Middle frontal gyrus (tissue), 1 donor: ENCODE measurements around the gene ARHGEF4.

Experiments used
- DNase-seq: peaks from one replicate; pipeline ENCODE4 v3.0.0-alpha.2; 2015; ENCODE audit warnings: low spot score; ENCODE audit errors: extremely low spot score

The ARHGEF4 gene

DNA sequence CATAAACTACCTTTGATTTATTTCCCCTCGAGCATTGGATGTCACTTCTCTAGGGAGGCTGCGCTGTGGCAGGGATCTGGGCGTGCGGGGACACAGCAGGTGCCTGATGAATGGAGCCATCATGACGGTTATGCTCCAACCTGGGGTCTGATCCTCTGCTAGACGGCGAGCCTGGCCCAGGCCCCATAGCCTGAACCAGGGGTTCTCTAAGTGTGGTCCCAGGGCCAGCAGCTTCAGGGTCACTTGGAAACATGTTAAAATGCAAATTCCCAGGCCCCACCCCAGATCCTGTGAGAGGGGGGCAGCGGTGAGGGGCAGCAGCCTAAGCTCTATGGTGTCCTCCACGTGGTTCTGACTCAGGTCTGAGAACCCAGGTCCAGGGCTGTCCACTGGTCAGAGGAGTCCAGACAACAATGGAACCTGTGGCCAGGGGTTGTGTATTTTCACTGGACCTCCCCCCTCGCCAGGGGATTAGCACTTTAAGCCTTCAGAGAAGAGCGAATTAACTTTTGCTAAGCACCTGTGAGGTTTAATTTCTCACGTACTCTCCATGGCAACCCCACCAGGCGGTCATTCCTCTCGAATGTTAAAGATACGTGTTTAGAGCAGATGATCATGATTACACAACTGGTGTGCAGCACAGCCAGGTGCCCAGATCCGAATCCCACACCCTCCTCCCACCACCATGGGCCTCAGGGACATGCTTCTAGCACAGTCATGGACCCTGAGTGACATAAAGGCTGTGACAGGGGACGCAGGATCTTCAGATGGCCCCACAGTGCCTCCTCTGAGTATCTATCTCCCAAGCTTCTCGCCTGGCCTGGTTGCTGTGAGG is 1.6 kb upstream of the ARHGEF4 start:
- no peak for DNase-seq

DNA sequence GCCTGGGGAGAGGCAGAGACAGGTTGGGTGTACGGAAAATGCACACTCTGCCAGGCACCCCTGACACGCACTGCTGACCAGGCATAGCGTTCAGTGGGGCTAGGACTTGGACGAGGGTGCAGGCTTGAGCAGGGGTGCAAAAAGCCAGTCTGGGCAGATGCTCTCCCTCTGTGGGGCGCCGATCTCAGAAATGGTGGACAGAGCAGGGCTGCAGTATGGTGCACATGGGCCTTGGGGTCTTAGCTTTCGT is 1.0 kb upstream of the ARHGEF4 start:
- no peak for DNase-seq

- DNase-seq = no peak
These were observed 579 bp downstream of the ARHGEF4 start for GRCh38 chr2:130837175-130837810.

DNA sequence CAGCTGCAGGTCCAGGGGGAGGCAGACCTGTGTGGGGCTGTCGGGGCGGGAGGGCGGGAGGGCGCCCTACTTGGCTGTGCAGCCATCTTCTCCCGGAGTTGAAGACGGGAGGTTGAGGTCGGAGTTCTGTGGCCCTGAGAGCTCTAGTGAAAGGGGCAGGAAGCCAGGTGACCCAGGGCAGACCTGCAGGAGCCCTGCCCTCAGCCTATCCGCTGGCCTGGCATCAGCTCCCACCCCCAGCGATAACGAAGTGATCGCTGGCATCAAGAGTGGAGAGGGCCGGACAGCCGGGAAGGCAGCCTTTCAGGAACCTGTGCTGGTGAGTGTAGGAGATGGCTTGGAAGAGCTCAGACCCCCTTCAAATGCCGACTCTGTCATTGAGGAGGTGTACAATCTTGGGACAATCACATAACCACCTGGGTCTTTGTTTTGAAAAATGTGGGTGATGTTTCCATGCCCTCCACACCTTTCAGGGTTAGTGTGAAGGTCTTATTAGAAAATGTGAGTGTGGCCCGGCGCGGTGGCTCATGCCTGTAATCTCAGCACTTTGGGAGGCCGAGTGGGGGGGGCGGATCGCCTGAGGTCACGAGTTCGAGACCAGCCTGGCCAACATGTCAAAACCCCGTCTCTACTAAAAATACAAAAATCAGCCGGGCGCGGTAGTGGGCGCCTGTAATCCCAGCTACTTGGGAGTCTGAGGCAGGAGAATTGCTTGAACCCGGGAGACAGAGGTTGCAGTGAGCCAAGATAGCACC is 1.3 kb downstream of the ARHGEF4 start:
- DNase-seq = no peak

- no peak for DNase-seq
These were observed 2.5 kb downstream of the ARHGEF4 start for GRCh38 chr2:130839011-130839780.

- no peak for DNase-seq
These were observed 3.8 kb downstream of the ARHGEF4 start for GRCh38 chr2:130840506-130840905.

DNA sequence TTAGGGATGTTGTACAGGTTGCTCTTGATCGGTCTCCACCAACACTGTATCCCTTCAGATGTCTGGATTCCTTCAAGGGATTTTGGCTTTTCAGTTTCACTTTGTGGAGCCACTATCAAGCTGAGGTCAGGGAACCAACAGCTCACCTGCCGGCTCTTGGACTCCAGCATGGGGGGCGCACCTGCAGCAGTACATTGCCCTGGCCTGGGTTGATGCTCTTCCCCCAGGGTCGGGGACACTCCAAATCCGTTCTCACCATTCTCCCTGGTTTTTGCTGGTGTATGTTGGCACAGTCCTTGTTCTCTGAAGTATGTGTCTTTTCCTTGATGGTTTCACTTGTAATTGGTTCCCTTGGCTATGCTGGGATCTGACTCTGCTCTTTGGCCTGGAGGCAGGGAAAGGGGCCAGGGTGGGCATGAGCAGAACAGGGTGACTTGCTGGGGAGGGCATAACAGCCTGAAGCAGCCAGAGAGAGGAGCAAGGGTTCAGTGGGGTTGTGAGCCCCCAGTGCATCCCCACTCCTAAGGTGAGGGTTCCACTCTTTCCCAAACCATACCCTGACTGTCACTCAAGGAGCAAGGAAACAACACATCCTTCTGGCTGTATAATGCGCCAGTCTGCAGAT is 5.1 kb downstream of the ARHGEF4 start:
- no peak for DNase-seq

DNA sequence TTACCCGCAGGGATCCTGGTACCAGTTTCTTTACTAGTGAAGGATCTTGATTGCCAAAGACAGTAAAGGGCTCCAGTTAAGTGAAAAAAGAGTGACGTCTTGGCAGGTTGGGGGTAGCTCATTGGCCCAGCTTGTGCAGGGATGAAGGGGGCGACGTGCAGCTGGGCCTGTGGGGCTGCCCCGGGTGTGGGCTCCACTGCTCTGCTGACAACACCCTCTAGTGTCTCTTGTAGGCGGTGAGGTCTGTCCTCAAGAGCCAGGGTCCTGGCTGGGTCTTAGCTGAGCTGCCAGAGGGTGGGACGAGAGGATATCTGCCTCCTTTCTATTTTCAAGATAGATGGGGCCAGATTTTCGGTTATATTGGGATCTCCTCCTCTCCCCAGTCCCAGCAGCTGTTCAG is 6.1 kb downstream of the ARHGEF4 start:
- DNase-seq = no peak

GRCh38 chr2:130843321-130843985 is 6.7 kb downstream of the ARHGEF4 start:
- no peak for DNase-seq

DNA sequence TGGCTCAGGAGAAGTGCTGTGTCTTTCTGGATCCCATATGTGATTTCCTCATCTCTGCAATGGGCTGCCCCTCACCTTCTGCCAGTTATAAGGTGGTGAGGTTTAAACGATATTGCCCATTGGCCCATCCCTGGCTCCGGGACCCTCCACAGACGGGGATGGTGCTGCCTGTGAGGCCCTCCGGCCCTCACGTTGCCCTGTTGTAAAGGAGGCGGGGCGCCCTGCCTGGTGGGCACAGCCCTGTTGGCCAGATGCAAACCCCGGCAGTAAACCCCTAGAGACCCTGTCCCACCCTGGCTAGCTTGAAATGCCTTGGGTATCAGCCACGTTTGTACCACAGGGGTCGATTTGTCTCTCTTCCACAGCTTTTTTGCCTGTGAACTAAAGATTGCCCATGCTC is 7.4 kb downstream of the ARHGEF4 start:
- no peak for DNase-seq

DNA sequence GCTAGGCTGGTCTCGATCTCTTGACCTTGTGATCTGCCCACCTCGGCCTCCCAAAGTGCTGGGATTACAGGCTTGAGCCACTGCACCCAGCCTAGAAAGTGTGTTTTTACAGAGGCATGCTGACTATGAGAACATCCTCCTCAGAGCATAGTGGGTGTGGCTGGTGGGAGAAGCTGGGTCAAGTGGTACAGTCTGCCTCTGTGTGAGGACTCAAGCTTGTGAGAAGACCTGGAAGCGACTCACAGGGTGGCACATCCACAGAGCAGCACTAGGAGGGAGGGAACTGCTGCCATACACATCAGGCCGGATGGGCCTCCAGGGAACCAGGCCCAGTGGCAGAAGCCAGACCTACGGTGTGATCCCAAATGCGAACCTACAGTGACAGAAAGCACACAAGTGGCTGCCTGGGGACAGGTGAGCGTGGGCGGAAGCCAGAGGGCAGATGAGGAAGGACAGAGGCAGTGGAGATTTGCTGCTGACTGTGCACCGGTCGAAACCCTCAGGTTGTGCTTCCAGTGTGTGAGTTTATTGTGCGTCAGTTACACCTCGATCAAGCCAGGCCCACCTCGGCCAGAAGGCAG is 8.9 kb downstream of the ARHGEF4 start:
- DNase-seq = no peak

DNA sequence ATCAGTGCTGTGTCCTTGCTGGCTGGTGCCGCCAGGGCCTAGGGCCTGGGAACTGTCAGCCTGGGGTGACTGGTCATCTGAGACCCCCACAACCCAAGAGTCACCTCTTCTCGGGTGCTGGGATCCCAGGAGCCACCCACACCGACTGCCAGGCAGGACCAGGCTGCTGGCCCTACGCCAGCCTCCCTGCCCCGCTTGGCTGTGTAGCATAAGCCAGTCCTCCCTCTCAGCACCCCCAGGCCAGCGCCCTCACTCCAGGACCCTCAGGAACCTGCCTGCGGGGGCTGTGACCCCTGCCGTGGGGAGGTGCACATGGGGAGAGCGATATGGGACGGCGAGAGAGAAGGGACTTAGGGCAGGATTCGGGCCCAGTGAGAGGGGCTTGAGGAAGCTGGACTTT is 9.5 kb downstream of the ARHGEF4 start:
- DNase-seq = no peak

DNA sequence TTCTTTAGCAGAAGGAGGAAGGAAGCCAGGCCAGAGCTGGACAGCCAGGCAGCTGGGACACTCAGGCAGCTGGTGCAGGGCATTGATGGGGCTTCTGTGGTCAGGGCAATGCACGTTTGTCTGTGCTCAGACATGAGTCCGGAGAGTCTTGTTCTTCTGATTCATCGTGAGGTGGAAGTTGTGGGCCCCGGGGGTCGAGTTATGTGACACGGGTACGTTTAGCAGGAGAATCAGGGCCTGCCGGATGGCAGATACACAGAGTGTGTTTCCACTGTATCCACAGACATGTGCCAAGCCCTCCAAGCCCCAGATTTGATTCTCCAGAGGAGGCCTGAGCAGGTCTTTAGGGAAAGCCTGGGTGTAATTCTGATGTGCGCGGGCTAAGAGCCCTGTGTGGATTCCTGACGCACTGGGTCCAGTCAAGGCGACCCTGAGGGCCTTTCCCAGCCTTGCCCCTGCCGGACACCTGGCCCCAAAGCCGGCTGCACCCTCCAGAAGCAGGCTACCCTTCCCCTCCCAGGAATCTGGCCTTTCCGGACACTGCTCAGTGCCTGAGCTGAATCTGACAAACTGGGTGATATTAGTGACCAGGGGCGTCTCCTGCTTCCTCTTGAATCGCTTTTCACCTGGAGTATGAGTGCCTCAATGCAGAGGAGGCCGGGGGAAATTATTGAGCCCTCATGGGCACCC is 10.1 kb downstream of the ARHGEF4 start:
- DNase-seq = no peak

DNA sequence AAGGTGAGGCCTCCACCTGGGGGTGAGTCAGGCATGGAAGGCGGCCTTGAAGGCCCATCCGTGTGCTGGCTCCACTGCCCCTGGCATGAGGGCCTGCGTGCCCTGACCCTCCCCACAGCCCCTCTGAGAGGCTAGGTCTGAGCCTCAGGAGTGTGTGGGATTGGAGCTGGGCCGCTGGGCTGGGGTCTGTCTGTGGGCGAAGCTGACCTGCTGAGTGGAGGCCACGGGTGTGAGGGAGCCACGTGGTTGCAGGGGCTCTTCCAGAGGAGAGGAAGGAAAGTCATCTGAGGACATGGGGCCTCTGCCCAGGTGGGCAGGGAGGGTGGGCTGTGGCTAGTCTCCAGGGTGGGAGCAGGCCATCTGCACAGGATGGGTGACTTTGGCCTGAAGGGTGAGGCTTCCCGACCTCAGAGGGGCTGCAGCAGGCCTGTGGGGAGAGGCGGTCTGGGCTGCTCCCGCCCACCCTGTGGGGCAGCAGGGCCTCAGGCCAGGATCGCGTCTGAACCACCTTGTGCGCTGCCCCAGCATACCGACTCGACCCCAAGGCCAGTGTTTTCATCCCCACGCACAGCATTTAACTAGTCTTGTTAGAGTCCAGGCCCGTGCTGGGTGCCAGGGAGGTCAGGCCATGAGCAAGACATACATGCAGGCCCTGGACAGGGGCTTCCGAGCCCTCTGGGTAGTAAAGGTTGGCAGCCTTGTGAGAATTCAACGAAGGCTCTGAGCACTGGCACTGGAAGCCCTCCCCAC is 11.2 kb downstream of the ARHGEF4 start:
- no peak for DNase-seq

DNA sequence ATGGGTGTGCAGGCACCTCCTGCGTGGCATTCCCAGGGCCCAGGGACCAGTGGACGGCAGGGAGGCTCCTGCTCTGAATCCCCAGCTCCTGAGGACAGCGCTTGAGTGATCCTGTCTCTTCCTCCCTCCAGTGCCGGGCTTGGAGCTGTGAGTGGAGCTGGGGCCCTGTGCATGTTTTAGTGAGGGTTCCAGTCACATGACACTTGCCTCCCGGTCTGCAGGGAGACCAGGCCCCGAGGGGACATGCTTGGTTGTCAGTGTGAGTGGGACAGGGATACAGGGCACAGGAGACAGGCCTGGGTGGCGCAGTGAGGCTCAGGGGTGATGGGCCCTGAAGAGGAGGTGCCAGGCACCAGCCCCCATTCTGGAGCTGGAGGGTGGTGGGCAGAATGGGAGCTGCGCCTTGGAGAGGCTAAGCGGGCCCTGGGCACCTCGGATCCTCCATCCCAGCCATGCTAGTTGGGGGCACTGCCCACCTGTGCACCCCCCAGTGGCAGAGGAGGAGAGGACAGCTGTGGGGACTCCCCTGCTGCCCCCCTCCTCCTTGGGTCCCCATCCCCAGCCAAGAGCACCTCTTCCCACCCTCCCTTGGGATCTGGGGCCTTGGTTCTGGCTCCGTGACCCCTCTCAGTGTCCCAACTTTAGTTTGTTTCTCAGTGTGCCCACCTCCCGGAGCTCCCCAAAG is 12.0 kb downstream of the ARHGEF4 start:
- DNase-seq = no peak

DNA sequence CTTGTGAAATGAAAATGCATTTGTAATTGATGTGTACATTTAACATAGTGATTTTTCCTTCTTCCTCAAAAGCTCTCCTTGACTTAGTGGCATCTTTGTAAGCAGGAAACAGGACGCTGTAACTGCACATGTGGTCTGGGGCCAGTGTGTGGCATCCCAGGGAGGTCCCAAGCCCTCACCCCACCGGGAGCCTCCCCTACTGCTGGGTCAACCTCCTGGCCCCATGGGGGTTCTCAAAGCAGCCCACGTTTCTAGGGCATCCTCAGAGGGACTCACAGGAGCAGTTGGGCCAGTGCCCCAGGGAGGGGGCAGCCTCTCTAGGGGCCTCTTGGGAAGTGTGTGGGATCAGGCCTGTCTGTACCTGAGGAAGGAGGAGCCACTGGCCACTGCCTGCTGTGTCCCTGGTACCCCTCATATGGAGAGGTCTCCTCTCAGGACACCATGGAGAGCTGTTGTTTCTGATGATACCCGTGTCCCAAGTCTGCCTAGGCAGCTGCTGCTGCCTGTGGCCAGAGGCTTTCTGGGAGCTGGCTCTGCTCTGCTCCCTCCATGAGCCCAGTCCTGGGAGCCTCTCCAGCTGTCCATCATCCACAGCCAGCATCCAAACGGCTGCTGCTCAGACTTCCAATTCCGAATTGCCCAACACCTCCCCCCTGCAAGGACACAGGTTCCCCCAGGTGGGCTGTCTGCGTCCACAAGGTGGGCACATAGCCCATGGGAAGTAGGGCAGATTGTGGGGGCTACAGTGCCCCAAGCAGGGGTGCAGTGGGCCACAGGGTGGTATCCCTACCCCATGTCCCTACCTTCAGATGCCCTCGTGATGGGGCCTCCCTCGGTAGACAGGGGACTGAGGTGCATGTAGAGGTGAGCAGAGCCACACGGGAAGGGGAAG is 13.4 kb downstream of the ARHGEF4 start:
- no peak for DNase-seq

DNA sequence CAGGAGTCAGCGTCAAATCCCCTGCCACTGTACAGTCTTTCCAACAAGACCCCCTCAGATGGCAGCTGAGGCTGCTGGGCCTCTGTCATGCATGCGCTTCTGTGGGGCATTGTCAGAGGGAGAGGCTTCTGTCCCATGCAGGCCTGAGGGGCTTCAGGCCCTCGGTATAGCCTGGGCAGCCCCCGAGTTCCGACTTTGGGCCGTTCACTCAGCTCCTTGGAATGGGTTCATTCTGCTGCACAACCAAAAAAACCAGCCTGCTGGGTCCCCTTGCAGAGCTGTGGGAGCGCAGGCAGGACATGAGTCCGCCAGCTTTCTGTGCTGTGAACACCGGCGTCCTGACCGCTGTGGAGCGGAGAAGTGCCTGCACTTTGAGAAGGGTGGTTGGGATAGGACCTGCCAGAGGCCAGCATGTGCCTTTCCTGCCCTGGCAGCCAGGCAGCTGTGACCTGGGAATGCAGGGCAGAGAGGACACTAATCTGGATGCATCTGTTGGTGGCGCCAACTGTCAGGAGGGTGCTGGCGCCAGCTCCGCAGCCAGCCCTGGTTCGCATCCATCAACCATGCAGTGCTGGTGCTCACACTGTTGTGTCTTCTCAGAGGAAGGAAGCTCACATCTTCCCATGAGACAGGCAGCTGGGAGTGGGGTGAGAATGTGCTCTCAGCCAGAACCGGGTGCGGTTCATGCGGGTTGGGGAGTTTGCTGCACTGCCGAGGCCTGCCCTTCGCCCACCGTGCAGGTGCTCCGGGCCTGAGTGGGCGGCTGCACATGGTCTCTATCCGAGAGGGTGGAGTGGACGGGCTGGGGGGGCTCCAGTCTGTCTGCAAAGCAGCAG is 14.3 kb downstream of the ARHGEF4 start:
- DNase-seq = no peak
